ENCODE results near the gene CPSF3. TPM values are rescaled to one million over a fixed set of nuclear protein-coding genes. Genes with fewer than 3 reads are reported as not detected.

The CPSF3 gene
- total and polyA plus RNA-seq, 9 of the 15 experiments (the other 6 are each of a cell fraction or from before 2014, with no cell fraction given): 54.2 to 151 (median 94.5) TPM

- H3K9me3 ChIP-seq (replicated peaks; ENCODE audit: control insufficient read depth, insufficient read depth, low read depth, low read length): no peaks in the 10 kb centered on the region; the same call in 1 of the 2 replicates
- H3K27me3 ChIP-seq (ENCODE audit: control insufficient read depth in 2 of 2, insufficient read depth in 2 of 2, low read length in 2 of 2): no peaks in the 10 kb centered on the region
- H3K9ac ChIP-seq (ENCODE audit: insufficient read depth in 1 of 2, low read depth in 2 of 2, low read length in 2 of 2): no peak overlapping the region
- no peak; the same call in 2 of the 3 replicates for ATAC-seq
- no peak overlapping the region for H3K4me2 ChIP-seq (ENCODE audit: insufficient read depth, low read length)
- BruUV-seq (replicated peaks): no TSS peak
- H3K4me3 ChIP-seq: no peak overlapping the region
- H3K27ac ChIP-seq (ENCODE audit: extremely low read depth, low read depth, low read length): no peak overlapping the region
- no peaks in the 10 kb centered on the region for H3K4me1 ChIP-seq (replicated peaks in 1 of 2; ENCODE audit: control insufficient read depth in 2 of 2, insufficient read depth in 2 of 2, low read length in 2 of 2)
- H3K79me2 ChIP-seq (ENCODE audit: control insufficient read depth, insufficient read depth, low read length): no peaks in the 10 kb centered on the region
- H4K20me1 ChIP-seq (replicated peaks; ENCODE audit: control insufficient read depth, insufficient read depth, low read length): no peaks in the 10 kb centered on the region
- CTCF ChIA-PET (ENCODE audit: low intra/inter-chr PET ratio): no interaction called here
- no peaks in the 10 kb centered on the region for H3K9me1 ChIP-seq (ENCODE audit: control insufficient read depth, insufficient read depth, low read length)
- DNase-seq (ENCODE audit: extremely low read depth in 1 of 4, low spot score in 3 of 4): no peak
- POLR2A ChIA-PET: interaction anchor here (0.9 kb wide), 1 partner anchor 32 kb away, joined by 3 read pairs; no protein-coding TSS in a partner anchor
- TF ChIP-seq ZNF444 (CRISPR knock-in tag; IDR thresholded peaks at IDR 0.05) (no peak), POLR2AphosphoS2 (IDR thresholded peaks at IDR 0.05; ENCODE audit: low read length) (peak; percentile 67; the same call in 1 of the 2 replicates), CEBPG (CRISPR knock-in tag; IDR thresholded peaks at IDR 0.05) (no peak), CEBPG (tag; conservative IDR thresholded peaks at IDR 0.05 in 1 of 2, IDR thresholded peaks at IDR 0.05 in 1 of 2) (no peak)
- FAIRE-seq: no peak
- H3K36me3 ChIP-seq (ENCODE audit: control insufficient read depth, insufficient read depth, low read length): peaks cover 42% of the 10 kb centered on the region
- H2AFZ ChIP-seq (ENCODE audit: low read depth, low read length): no peak overlapping the region
- intact Hi-C loops (cut with micrococcal nuclease) (no loop called here), in situ Hi-C loops (cut with MboI) (no loop called here)
- WGBS (ENCODE audit: insufficient coverage, low coverage, missing lambda C conversion rate): 95% methylated on average over 23 of the region's 24 CpGs
Observed at GRCh38 chr2:9473308-9473984, 50.0 kb downstream of the CPSF3 start.

DNA sequence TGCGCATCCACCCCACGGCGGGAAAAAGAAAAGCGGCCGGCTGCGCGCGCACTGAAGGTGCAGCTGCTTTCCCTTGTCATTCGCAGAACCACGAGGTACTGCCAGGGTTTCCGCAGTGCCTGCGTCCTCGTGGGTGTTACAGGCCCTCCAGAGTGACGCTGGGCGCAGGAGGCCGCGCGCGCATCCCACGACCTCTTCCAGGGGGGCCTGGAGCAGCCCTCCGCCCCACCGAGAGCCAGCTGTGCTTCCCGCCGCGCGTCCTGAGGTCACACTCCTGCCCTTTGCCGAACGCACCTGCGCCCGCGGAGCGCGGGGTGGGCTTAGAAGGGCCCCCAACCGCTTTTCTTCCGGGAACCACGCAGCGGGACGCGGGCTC lies 50.5 kb downstream of the CPSF3 start:
- ATAC-seq (no peak), FAIRE-seq (no peak), DNase-seq (ENCODE audit: extremely low read depth in 1 of 4, low spot score in 3 of 4) (no peak)
- Histone ChIP-seq H3K79me2 (ENCODE audit: control insufficient read depth, insufficient read depth, low read length) (no peaks in the 10 kb centered on the region), H3K27me3 (ENCODE audit: control insufficient read depth in 2 of 2, insufficient read depth in 2 of 2, low read length in 2 of 2) (no peaks in the 10 kb centered on the region), H3K4me1 (replicated peaks in 1 of 2; ENCODE audit: control insufficient read depth in 2 of 2, insufficient read depth in 2 of 2, low read length in 2 of 2) (no peaks in the 10 kb centered on the region), H3K36me3 (ENCODE audit: control insufficient read depth, insufficient read depth, low read length) (peaks cover 38% of the 10 kb centered on the region), H3K9me3 (replicated peaks; ENCODE audit: control insufficient read depth, insufficient read depth, low read depth, low read length) (no peaks in the 10 kb centered on the region; the same call in 1 of the 2 replicates), H3K4me3 (no peak overlapping the region), H3K9me1 (ENCODE audit: control insufficient read depth, insufficient read depth, low read length) (no peaks in the 10 kb centered on the region), H3K9ac (ENCODE audit: insufficient read depth in 1 of 2, low read depth in 2 of 2, low read length in 2 of 2) (no peak overlapping the region), H2AFZ (ENCODE audit: low read depth, low read length) (no peak overlapping the region), H3K4me2 (ENCODE audit: insufficient read depth, low read length) (no peak overlapping the region), H4K20me1 (replicated peaks; ENCODE audit: control insufficient read depth, insufficient read depth, low read length) (no peaks in the 10 kb centered on the region), H3K27ac (ENCODE audit: extremely low read depth, low read depth, low read length) (no peak overlapping the region)
- intact Hi-C loops (cut with micrococcal nuclease): no loop called here
- ChIA-PET CTCF (ENCODE audit: low intra/inter-chr PET ratio) (no interaction called here), POLR2A (interaction anchor here (0.9 kb wide), 1 partner anchor 31 kb away, joined by 3 read pairs; no protein-coding TSS in a partner anchor)
- 97% methylated on average over 24 of the region's 39 CpGs for WGBS (ENCODE audit: insufficient coverage, low coverage, missing lambda C conversion rate)
- no TSS peak for BruUV-seq (replicated peaks)
- in situ Hi-C loops (cut with MboI): no loop called here
- TF ChIP-seq ZBTB33 (CRISPR knock-in tag; IDR thresholded peaks at IDR 0.05) (peak; percentile 85), TSHZ1 (CRISPR knock-in tag; IDR thresholded peaks at IDR 0.05) (no peak), RBM14 (IDR thresholded peaks at IDR 0.05; ENCODE audit: borderline replicate concordance, insufficient read depth, low read depth, low read length) (no peak)
- TF ChIP-seq, protein P1, sequence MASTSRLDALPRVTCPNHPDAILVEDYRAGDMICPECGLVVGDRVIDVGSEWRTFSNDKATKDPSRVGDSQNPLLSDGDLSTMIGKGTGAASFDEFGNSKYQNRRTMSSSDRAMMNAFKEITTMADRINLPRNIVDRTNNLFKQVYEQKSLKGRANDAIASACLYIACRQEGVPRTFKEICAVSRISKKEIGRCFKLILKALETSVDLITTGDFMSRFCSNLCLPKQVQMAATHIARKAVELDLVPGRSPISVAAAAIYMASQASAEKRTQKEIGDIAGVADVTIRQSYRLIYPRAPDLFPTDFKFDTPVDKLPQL (IDR thresholded peaks at IDR 0.05; ENCODE audit: extremely low read depth, insufficient read length): no peak
